Neural cell (in vitro differentiated cells): ENCODE measurements around the gene CCDC9B.

ENCODE experiments used
- CTCF ChIP-seq: fragments of 450-650 bp; IDR thresholded peaks from 2 replicates; pipeline ENCODE4 v1.5.1; 2014; ENCODE audit warnings: antibody characterized with exemption, mild to moderate bottlenecking, moderate library complexity; ENCODE audit not compliant: poor library complexity, severe bottlenecking
- EP300 ChIP-seq: fragments of 450-650 bp; conservative IDR thresholded peaks from 2 replicates; pipeline ENCODE4 v1.6.1; 2014; ENCODE audit warnings: antibody characterized with exemption, mild to moderate bottlenecking, moderate library complexity; ENCODE audit not compliant: poor library complexity, severe bottlenecking
- EZH2 ChIP-seq: fragments of 200-600, 300-800 bp; shearing (Covaris generic), sonication (generic); IDR thresholded peaks from 2 replicates; pipeline ENCODE4 v1.6.1; 2014; ENCODE audit warnings: antibody characterized with exemption, low read length, borderline replicate concordance, mild to moderate bottlenecking; ENCODE audit not compliant: insufficient read depth, poor library complexity, severe bottlenecking
- POLR2AphosphoS5 ChIP-seq: IDR thresholded peaks from 2 replicates; pipeline ENCODE4 v1.6.1; 2012
- REST ChIP-seq: IDR thresholded peaks from 2 replicates; pipeline ENCODE4 v1.6.1; 2012; ENCODE audit warnings: borderline replicate concordance

GRCh38 chr15:40281801-40282146, 59.0 kb downstream of the CCDC9B start:
- TF ChIP-seq CTCF (no peak), EZH2 (no peak), POLR2AphosphoS5 (no peak), REST (no peak), EP300 (no peak)
